ENCODE measurements around the gene FAM217A. TPM values are rescaled to one million over a fixed set of nuclear protein-coding genes. Genes with fewer than 3 reads are reported as not detected.

FAM217A gene
- total and polyA plus RNA-seq, 5 donors = not detected

DNA sequence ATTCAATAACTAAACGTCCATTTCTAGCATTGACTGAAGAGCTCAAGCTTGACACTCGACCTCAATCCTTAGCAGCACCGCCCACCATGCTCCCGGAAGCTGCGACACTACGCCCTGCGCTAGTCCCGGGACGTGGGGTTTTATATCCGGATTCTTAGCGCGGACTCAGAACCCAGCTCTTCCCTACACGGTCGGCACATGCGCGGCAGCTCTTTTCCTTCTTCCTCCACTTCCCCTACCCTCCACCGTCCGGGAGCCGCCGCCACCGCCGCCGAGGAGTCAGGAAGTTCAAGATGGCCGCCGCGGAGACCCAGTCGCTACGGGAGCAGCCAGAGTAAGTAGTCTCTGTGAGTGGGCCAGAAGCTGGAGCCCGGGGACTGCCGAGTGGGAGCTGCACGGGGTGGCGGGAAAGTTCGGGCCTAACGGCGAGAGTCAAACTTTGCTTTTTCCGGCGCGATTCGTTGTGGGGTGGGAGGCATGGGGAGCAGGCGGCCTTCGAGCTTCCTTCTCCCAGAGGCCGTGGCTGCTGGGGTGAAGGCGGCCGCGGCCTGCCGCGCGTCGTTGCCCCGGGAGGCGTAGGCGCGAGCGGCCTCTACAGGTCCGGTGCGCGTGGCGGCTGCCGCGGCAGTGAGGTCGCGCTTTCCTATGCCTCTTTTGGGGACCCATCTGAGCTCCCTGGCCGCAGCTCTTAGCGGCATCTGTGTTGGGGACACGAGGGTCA, 57.6 kb downstream of the FAM217A start:
- ATAC-seq (peak; percentile 93), DNase-seq (peak; percentile 96 to 98 (median 97))
- intact Hi-C loops (cut with DNase I) = no loop called here

DNA sequence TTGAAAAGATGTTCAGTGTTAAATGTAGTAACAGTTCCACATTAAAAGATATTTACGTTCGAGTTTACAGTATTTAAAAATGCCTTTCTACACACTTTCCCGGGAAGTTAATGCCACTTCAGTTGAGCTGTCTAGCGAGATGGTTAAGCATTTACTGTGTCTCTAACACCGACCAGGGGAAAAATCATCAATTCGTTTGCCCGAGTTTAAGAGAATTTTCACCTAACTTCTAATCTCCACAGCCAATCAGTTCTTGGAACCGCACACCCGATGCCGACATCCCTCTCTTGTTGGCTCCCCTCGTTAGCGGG, 58.2 kb downstream of the FAM217A start:
- 2% methylated on average over 12 of the region's 12 CpGs for WGBS
- Histone ChIP-seq H3K4me1 (ENCODE audit: control insufficient read depth, insufficient read depth, low read length) (no peaks in the 10 kb centered on the region), H3K27me3 (ENCODE audit: control insufficient read depth, insufficient read depth) (no peaks in the 10 kb centered on the region), H3K9me3 (ENCODE audit: control insufficient read depth, low read length) (no peaks in the 10 kb centered on the region), H3K4me3 (ENCODE audit: low read length) (peak overlapping the region; percentile 51), H3K27ac (ENCODE audit: low read length) (peak overlapping the region; percentile 91)
- intact Hi-C loops (cut with DNase I) = no loop called here
- ATAC-seq = no peak
- DNase-seq = no peak

More for the DNA sequence above, 57.6 kb downstream of the FAM217A start:
- Histone ChIP-seq H3K9me3 (ENCODE audit: control insufficient read depth, low read length) (no peaks in the 10 kb centered on the region), H3K27me3 (ENCODE audit: control insufficient read depth, insufficient read depth) (no peaks in the 10 kb centered on the region), H3K4me1 (ENCODE audit: control insufficient read depth, insufficient read depth, low read length) (no peaks in the 10 kb centered on the region), H3K27ac (ENCODE audit: low read length) (peak overlapping the region; percentile 94), H3K4me3 (ENCODE audit: low read length) (peak overlapping the region; percentile 74)
- under 1% methylated on average over 65 of the region's 65 CpGs for WGBS

DNA sequence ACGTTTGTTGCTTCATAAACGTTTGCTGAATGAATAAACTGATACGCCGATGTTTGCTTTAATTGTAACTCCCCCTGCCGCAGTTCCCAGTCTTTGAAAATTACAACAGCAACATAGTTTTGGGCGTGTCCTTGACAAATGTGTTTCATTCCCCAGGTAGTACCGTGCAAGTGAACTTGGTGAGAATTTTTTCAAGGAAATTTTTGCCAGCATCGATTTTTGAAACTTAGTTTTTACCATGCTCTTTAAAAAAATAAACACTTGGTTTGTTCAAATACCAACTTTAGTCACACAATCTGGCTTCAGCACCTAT, 60.1 kb downstream of the FAM217A start:
- no peaks in the 10 kb centered on the region for H3K4me1 ChIP-seq (ENCODE audit: control insufficient read depth, insufficient read depth, low read length)
- H3K27me3 ChIP-seq (ENCODE audit: control insufficient read depth, insufficient read depth) = no peaks in the 10 kb centered on the region
- ATAC-seq = no peak
- peak overlapping the region; percentile 87 for H3K4me3 ChIP-seq (ENCODE audit: low read length)
- WGBS = under 1% methylated on average over 8 of the region's 8 CpGs
- no peak for DNase-seq
- no peaks in the 10 kb centered on the region for H3K9me3 ChIP-seq (ENCODE audit: control insufficient read depth, low read length)
- intact Hi-C loops (cut with DNase I) = no loop called here
- peak overlapping the region; percentile 88 for H3K27ac ChIP-seq (ENCODE audit: low read length)

Other genes starting within 250 kb of the FAM217A start
- gene FAM50B, start 229.8 kb downstream of the FAM217A start, total RNA-seq = 10 to 100 TPM; 14.0 to 25.3 (median 23.9) TPM
- 18.4 TPM for gene FAM50B, start 229.8 kb downstream of the FAM217A start, polyA plus RNA-seq
- 100 to 1,000 TPM in 2 of 4 donors, 10 to 100 TPM in 2; 70.1 to 124 (median 99.4) TPM for gene ECI2, start 56.4 kb upstream of the FAM217A start, total RNA-seq
- 115 TPM for gene ECI2, start 56.4 kb upstream of the FAM217A start, polyA plus RNA-seq

Measured in right cardiac atrium (tissue), 5 donors.